Lung microvascular endothelial cell (primary cell): ENCODE results near the gene SAMD8. TPM values are rescaled to one million over a fixed set of nuclear protein-coding genes. Genes with fewer than 3 reads are reported as not detected.
"Not testable (repeated sequence)": the region's sequence is repeated elsewhere in the genome, so short reads cannot be mapped to it uniquely, and the experiment has no call there.

Experiments
- DNase-seq, 2 donors: peaks; one replicate each; pipeline versions ENCODE4 v3.0.0 to v3.0.0-alpha.2; 2010; ENCODE audit warnings: low read depth in 2 of 2
- total RNA-seq: library from RNA; depleted of rRNA; stranded (reverse); fragments of >200 nt; gene quantifications from 2 replicates; pipeline ENCODE4 v1.2.1, GENCODE V29; 2014

SAMD8 gene
- total RNA-seq, 1 donor from 2014 or later, result 25.8 TPM

DNA sequence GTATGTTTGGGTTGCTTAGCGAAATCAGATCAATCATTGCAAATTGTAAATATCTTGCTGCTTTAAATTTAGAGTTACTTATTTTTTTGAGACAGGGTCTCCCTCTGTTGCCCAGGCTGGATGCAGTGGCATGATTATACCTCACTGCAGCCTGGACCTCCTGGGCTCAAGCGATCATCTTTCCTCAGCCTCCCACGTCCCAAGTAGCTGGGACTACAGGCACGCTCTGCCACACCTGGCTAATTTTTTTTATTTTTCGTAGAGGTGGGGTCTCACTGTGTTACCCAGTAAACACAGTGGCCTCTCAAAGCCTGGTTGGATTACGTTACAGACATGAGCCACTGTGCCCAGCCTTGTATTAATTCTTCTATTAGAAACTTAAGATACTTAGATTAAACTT, 100.9 kb downstream of the SAMD8 start:
- DNase-seq, result no peak

GRCh38 chr10:75220274-75220673, 108.8 kb downstream of the SAMD8 start:
- peak in 1 of 2 donors; percentile 57 for DNase-seq

GRCh38 chr10:75221492-75221891, 110.0 kb downstream of the SAMD8 start:
- DNase-seq, result not testable (repeated sequence)

GRCh38 chr10:75223507-75223906, 112.1 kb downstream of the SAMD8 start:
- no peak for DNase-seq

GRCh38 chr10:75226095-75226494, 114.6 kb downstream of the SAMD8 start:
- no peak for DNase-seq

GRCh38 chr10:75226656-75227055, 115.2 kb downstream of the SAMD8 start:
- no peak for DNase-seq

- no peak for DNase-seq
Measured at GRCh38 chr10:75228278-75228677, 116.8 kb downstream of the SAMD8 start.

- no peak for DNase-seq
Measured at GRCh38 chr10:75228834-75229233, 117.4 kb downstream of the SAMD8 start.

DNA sequence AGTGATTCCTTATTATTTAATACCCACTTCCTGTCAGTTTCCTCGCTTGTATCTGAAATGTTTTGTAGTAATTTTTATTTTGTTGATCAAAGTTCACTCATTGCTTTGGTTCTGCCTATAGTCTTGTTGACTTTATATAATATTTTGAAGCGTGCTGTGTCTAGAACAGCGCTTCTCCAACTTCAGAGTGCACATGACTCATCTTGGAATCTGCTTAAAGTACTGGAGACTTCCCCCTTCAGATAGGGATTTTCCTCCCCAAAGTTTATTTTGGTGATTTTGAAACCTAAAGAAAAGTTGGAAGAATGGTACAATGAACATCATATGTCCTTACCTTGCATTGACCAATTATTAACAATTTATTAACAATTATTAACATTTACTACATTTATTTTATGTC, 118.5 kb downstream of the SAMD8 start:
- peak in 1 of 2 donors; percentile 49 for DNase-seq

GRCh38 chr10:75230600-75231038, 119.2 kb downstream of the SAMD8 start:
- DNase-seq, result peak; percentile 92 to 94

Other genes starting within 250 kb of the SAMD8 start
- 114 and 117 TPM in 2 replicates for gene VDAC2, start 99.1 kb downstream of the SAMD8 start, total RNA-seq
- 13.9 and 16.5 TPM in 2 replicates for gene COMTD1, start 124.3 kb downstream of the SAMD8 start, total RNA-seq